IPS DF 6.9 (cell line): ENCODE results near the gene TREM2.
"Not testable (repeated sequence)": the region's sequence is repeated elsewhere in the genome, so short reads cannot be mapped to it uniquely, and the experiment has no call there.

Experiments
- DNase-seq: peaks from one replicate; pipeline ENCODE4 v3.0.0-alpha.2; 2013; ENCODE audit warnings: low read depth, low spot score
- H3K27ac ChIP-seq: one replicate; pipeline ENCODE4 v1.5.1; 2013; ENCODE audit warnings: low read length, control low read depth
- H3K27me3 ChIP-seq: 2 replicates; pipeline ENCODE4 v1.6.1; 2013; ENCODE audit warnings: mild to moderate bottlenecking, low read length; ENCODE audit not compliant: control insufficient read depth, insufficient read depth
- H3K36me3 ChIP-seq: 2 replicates; pipeline ENCODE4 v1.6.1; 2013; ENCODE audit warnings: low read length; ENCODE audit not compliant: control insufficient read depth, insufficient read depth
- H3K4me1 ChIP-seq: 2 replicates; pipeline ENCODE4 v1.6.1; 2013; ENCODE audit warnings: low read length; ENCODE audit not compliant: control insufficient read depth, insufficient read depth
- H3K4me3 ChIP-seq: 2 replicates; pipeline ENCODE4 v1.5.1; 2013; ENCODE audit warnings: mild to moderate bottlenecking, low read length
- H3K9me3 ChIP-seq: 2 replicates; pipeline ENCODE4 v1.6.1; 2013; ENCODE audit warnings: low read length, inconsistent platforms; ENCODE audit not compliant: control insufficient read depth, insufficient read depth
- WGBS: extraction: QIAGEN DNeasy Blood & Tissue Kit; methylation state at CpG from one replicate; pipeline ENCODE4 v1.1.7; 2013; ENCODE audit warnings: mixed read lengths, missing lambda C conversion rate; ENCODE audit not compliant: insufficient read length, insufficient coverage; 5-methylcytosine and 5-hydroxymethylcytosine counted together

Gene TREM2

DNA sequence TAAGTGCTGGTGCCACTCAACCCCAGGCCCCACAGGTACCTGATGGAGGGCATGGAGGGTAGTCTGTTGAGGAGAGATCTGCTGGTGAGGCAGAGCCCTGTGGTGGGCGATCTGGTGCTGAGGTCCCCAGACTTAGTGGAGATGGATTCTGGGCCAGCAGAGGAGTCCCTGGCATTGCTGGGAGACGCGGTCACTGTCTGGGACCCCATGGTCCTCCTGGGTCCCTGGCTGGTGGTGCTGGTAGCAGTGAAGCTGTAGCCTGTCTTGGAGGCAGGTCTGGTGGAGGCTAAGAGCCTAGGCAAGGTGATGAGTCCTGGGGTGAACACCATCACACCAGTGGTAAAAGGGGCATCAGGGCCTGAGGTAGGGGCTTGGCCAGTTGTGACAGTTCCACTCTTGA, 31.5 kb upstream of the TREM2 start:
- H3K27me3 ChIP-seq, result no peaks in the 10 kb centered on the region
- no peaks in the 10 kb centered on the region for H3K9me3 ChIP-seq
- no peaks in the 10 kb centered on the region; the same call in 1 of the 2 replicates for H3K4me1 ChIP-seq
- no peaks in the 10 kb centered on the region for H3K36me3 ChIP-seq
- no peak for DNase-seq
- WGBS, result no CpG with 5 or more reads among the region's 3 CpGs
- H3K4me3 ChIP-seq, result no peak overlapping the region
- no peak overlapping the region for H3K27ac ChIP-seq

DNA sequence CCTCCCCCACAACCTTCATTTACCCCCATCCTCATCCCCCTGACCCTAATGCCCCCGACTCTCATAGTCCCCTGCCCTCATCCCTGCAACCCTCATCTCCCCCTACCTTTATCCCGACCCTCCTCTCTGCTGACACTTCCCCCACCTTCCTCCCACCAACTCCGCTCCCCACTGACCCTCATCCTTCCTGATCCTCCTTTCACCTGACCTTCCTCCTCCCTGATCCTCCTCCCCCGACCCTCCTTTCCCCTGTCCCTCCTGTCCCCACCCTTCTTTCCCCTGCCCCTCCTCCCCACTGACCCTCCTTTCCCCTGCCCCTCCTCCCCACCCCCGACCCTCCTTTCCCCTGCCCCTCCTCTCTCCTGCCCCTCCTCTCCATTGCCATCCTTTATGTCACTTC, 31.0 kb upstream of the TREM2 start:
- no peak overlapping the region for H3K27ac ChIP-seq
- no peaks in the 10 kb centered on the region for H3K27me3 ChIP-seq
- H3K4me1 ChIP-seq, result no peaks in the 10 kb centered on the region; the same call in 1 of the 2 replicates
- 100% methylated on average over 1 of the region's 5 CpGs for WGBS
- no peaks in the 10 kb centered on the region for H3K9me3 ChIP-seq
- no peaks in the 10 kb centered on the region for H3K36me3 ChIP-seq
- DNase-seq, result no peak
- no peak overlapping the region for H3K4me3 ChIP-seq

DNA sequence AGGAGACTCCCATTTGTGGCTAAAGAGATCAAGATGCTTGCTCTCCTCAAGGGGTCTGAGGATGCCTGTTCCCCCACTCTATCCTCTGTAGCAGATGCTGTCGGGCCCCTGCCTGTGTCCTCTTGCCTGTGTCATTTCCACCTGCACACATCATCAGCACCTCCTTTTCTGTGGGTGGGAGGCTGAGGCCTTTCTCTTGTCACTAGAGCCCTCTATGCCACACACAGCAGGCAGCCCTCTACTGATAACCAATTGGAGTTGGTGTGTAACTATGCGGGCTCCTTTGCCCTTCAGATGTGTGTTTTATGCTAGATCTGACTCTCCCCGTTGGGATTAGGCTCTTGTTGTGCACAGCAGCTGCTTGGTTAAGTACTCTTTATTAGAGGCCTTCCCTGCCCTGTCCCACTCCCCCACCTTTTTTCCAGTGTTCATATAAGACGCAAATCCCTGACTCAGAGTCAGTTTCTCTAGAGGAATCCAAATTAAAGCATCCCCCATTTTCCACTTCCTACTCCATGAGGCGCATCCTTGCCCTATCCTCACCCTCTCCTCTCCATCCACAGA, 30.3 kb upstream of the TREM2 start:
- no peak overlapping the region for H3K4me3 ChIP-seq
- no CpG with 5 or more reads among the region's 5 CpGs for whole genome bisulfite sequencing
- no peaks in the 10 kb centered on the region for H3K9me3 ChIP-seq
- H3K36me3 ChIP-seq, result no peaks in the 10 kb centered on the region
- H3K4me1 ChIP-seq, result no peaks in the 10 kb centered on the region; the same call in 1 of the 2 replicates
- no peaks in the 10 kb centered on the region for H3K27me3 ChIP-seq
- no peak for DNase-seq
- H3K27ac ChIP-seq, result no peak overlapping the region

DNA sequence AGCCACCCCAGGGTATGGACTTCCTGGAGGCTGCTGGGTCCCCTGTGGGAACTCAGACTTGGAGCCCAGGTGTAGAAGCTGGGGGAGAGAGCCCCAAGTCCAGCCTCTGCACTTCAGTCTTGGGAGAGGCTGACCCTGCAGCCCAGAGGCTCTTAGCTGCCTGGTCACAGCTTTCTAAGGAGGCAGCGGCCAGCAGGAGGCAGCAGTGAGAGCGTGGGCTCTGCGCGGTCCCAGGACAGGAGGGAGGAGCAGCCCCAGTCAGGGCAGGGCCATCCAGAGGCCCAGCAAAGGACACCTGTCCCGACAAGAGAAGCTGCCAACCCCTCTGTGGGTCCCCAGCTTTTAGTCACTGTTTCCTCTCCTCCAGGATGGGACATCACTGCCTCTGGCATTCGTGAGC, 28.7 kb upstream of the TREM2 start:
- Histone ChIP-seq H3K9me3 (no peaks in the 10 kb centered on the region), H3K27ac (no peak overlapping the region), H3K36me3 (no peaks in the 10 kb centered on the region), H3K4me1 (no peaks in the 10 kb centered on the region), H3K27me3 (no peaks in the 10 kb centered on the region), H3K4me3 (no peak overlapping the region)
- DNase-seq, result no peak
- no CpG with 5 or more reads among the region's 6 CpGs for WGBS

DNA sequence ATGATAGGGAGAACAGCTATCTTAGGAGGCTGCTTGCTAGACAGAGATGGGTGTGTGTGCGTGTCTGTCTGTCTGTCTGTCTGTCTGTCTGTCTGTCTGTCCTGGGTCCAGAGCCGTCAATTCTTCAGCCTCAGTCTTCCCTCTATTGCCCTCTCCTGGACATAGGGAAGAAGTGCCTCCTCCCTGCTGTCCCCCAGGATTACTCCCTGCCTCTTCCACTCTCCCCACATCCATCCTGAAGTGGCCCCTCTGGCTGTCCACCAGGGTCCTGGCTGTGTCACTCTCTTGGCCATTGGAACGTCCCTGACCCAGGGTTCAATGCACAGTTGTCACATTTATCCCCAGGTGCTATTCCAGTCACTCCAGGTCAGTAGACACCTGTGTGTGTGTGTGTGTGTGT, 27.9 kb upstream of the TREM2 start:
- H3K9me3 ChIP-seq, result no peaks in the 10 kb centered on the region
- H3K4me1 ChIP-seq, result no peaks in the 10 kb centered on the region
- H3K27ac ChIP-seq, result no peak overlapping the region
- H3K36me3 ChIP-seq, result no peaks in the 10 kb centered on the region
- H3K4me3 ChIP-seq, result no peak overlapping the region
- H3K27me3 ChIP-seq, result no peaks in the 10 kb centered on the region
- no peak for DNase-seq
- WGBS, result no CpG with 5 or more reads among the region's 3 CpGs

DNA sequence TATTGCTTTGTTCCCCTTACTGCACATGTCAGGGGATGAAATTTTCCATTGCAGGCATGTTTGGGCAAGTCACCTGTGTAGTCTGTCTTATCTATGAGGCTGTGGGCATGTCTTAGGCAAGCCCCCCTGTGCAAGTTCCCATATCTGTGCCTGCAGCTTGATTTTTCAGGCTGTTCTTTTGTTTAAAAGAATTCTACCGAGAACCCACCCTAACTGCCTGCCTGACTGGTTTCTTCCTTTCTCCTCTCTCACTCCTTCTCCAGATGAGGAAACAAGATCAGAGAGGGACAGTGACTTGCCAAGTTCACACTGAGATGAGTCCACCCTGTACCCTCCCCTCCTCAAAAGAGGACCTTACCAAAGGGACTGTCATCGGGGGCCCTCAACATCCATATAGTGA, 27.1 kb upstream of the TREM2 start:
- no peak for DNase-seq

DNA sequence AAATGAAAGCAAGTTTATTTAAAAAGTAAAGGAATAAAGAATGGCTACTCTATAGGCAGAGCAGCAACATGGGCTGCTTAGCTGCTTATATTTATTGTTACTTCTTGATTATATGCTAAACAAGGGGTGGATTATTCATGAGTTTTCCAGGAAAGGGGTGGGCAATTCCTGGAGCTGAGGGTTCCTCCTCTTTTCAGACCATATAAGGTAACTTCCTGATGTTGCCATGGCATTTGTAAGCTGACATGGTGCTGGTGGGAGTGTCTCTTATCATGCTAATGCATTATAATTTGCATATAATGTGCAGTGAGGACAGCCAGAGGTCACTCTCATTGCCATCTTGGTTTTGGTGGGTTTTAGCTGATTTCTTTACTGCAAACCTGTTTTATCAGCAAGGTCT, 26.1 kb upstream of the TREM2 start:
- not testable (repeated sequence) for H3K9me3 ChIP-seq, H3K36me3 ChIP-seq, H3K4me1 ChIP-seq, H3K27ac ChIP-seq, DNase-seq, H3K27me3 ChIP-seq, H3K4me3 ChIP-seq

More for the DNA sequence above, 27.1 kb upstream of the TREM2 start:
- H3K9me3 ChIP-seq, result no peaks in the 10 kb centered on the region
- H3K27ac ChIP-seq, result no peak overlapping the region
- no peaks in the 10 kb centered on the region for H3K4me1 ChIP-seq
- H3K27me3 ChIP-seq, result no peaks in the 10 kb centered on the region
- WGBS, result no CpG with 5 or more reads among the region's 2 CpGs
- H3K36me3 ChIP-seq, result no peaks in the 10 kb centered on the region
- H3K4me3 ChIP-seq, result no peak overlapping the region

DNA sequence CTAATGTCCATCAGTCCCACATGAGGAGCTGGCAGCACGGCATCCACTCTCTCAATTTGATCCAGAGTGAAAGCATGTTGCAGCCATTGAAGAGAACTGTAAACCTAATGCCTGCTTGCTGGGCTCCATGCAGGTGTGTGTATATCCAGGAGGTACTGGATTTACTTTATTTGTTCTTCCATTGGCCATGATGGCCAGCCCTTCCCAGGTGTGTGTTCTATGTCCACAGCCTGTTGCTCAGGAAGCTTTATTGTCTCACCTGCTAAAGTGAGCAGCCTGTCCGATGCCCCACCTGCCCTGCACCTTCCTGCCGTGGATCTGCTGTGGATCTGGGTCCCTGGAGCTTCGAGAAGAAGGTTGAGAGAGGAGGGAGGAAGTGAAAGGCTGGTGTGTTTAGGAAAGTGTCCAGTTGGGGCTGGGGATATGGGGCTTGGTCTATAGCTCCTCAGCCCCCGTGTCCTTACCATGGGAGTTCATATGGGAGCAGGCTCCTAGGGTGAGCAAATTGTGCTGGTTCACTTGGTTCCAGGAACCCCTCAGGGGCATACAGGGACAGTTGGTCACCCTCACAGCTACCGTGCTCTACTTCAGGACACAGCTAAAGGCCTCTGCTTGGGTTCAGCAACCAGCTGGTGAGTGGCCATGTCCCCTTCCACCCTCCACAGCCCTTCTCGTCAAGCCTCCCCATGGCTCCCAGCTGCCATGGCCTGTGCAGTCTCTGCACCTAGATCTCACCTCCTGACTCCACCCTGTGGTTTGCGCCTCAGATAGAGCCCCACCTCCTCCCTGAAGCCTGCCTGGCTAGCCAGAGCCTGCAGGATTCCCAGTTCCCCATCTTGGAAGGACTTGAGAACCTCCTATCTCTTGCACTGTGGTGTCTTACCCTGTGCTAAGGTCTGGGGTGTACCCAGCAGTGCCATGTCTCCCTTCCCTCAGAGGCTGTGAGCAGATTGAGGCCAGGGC, 25.3 kb upstream of the TREM2 start:
- H3K4me1 ChIP-seq, result no peaks in the 10 kb centered on the region
- no peak overlapping the region for H3K4me3 ChIP-seq
- WGBS, result no CpG with 5 or more reads among the region's 8 CpGs
- DNase-seq, result no peak
- H3K27ac ChIP-seq, result no peak overlapping the region
- H3K27me3 ChIP-seq, result no peaks in the 10 kb centered on the region
- no peaks in the 10 kb centered on the region for H3K9me3 ChIP-seq
- H3K36me3 ChIP-seq, result no peaks in the 10 kb centered on the region

DNA sequence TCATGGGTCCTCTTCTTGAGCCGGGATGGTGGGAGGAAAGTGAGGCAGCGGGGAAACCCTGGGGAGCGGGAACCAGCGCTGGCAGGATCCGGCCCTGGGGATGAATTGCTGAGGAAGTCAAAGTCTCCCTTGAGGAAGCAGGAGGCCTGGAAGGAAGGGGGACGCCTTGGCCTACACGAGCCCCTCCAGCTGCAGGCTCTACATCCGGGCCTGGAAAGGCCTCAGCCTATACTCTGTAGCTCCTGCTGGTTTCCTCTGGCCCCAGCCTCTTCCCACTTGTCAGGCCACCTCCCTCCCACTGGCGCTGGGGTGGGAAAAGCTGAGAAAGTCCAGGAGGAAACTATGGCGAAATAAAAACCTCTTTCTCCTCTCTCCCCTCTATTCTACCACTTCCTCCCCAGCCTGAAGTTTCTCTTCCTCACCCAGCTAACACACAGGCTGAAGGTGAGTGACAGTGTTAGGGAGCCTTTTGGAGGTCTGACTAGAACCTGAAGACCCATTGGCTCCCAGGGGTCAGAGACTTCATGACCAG, 23.2 kb upstream of the TREM2 start:
- no CpG with 5 or more reads among the region's 10 CpGs for WGBS
- no peak for DNase-seq
- no peaks in the 10 kb centered on the region for H3K27me3 ChIP-seq
- no peaks in the 10 kb centered on the region for H3K4me1 ChIP-seq
- H3K27ac ChIP-seq, result no peak overlapping the region
- no peak overlapping the region for H3K4me3 ChIP-seq
- no peaks in the 10 kb centered on the region for H3K9me3 ChIP-seq
- H3K36me3 ChIP-seq, result no peaks in the 10 kb centered on the region

DNA sequence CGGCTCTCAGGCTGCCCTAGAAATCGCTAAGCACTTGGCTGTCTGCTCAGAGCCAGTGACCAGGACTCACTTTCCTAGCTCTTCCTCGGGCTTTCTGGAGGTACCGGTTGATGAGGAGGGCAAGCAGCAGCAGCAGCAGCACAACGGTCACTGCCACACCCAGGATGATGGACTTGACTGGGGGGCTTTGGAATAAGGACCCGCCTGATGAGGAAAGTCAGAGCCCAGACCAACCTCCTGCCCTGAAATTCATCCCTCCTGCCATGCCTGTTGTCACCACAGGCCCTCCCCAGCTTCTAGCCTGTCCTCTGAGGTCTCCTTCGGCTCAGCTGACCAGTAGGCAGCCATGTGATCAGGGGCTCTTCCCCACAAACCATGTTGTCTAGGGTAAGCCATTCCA, 21.8 kb upstream of the TREM2 start:
- no peaks in the 10 kb centered on the region for H3K36me3 ChIP-seq
- H3K9me3 ChIP-seq, result no peaks in the 10 kb centered on the region
- H3K4me3 ChIP-seq, result no peak overlapping the region
- no peaks in the 10 kb centered on the region for H3K27me3 ChIP-seq
- H3K4me1 ChIP-seq, result no peaks in the 10 kb centered on the region
- no CpG with 5 or more reads among the region's 7 CpGs for WGBS
- DNase-seq, result no peak
- H3K27ac ChIP-seq, result no peak overlapping the region
